Adrenal gland (tissue), 12 donors: ENCODE measurements around the gene GATAD2A. TPM values are rescaled to one million over a fixed set of nuclear protein-coding genes. Genes with fewer than 3 reads are reported as not detected.

ENCODE experiments used
- DNase-seq, 7 donors: peaks; one replicate each; pipeline ENCODE4 v3.0.0-alpha.2; 2019 to 2020
- H3K27ac ChIP-seq, 5 donors: fragments of 200-600 bp; sonication (generic) in 4 of 5; 1 replicate in 3 of 5; 2 replicates in 2 of 5; pipeline versions ENCODE4 v1.5.1 to v1.8.0; 2016 to 2020; ENCODE audit warnings: mild to moderate bottlenecking in 1 of 5
- H3K27me3 ChIP-seq: fragments of 200-600 bp; 2 replicates; pipeline ENCODE4 v1.8.0; 2021
- H3K36me3 ChIP-seq, 2 donors: fragments of 200-600 bp; replicated peaks in 1 of 2; 1 replicate in 1 of 2; 2 replicates in 1 of 2; pipeline versions ENCODE4 v1.5.1 to v1.8.0; 2018 to 2022
- H3K4me1 ChIP-seq, 2 donors: fragments of 200-600 bp; replicated peaks in 1 of 2; 1 replicate in 1 of 2; 2 replicates in 1 of 2; pipeline versions ENCODE4 v1.5.1 to v1.8.0; 2018 to 2021
- H3K4me3 ChIP-seq, 4 donors: fragments of 200-600 bp; sonication (generic) in 3 of 4; one replicate each; pipeline ENCODE4 v1.5.1; 2016 to 2018
- H3K9me3 ChIP-seq, 3 donors: fragments of 200-600 bp; sonication (generic) in 1 of 3; replicated peaks in 1 of 3; 1 replicate in 2 of 3; 2 replicates in 1 of 3; pipeline versions ENCODE4 v1.5.1 to v1.8.0; 2016 to 2021
- POLR2A ChIP-seq, 2 donors: fragments of 450-650 bp; IDR thresholded peaks; one replicate each; pipeline ENCODE4 v1.6.1; 2017; ENCODE audit warnings: antibody characterized with exemption in 2 of 2, mild to moderate bottlenecking in 2 of 2, moderate library complexity in 1 of 2
- WGBS, 4 donors: extraction: QIAGEN DNeasy Blood & Tissue Kit in 2 of 4; methylation state at CpG; one replicate each; pipeline versions ENCODE4 v1.1.5 to v1.1.7; 2013 to 2017; 5-methylcytosine and 5-hydroxymethylcytosine counted together
- intact Hi-C, 2 donors: fragments of 100-400 bp; cut with DNase I; formaldehyde crosslinking; loops; one replicate each; pipeline versions ENCODE4 v1.14.1 to v1.15.0; 2022 to 2023
- polyA plus RNA-seq, 3 donors: library from polyadenylated mRNA; stranded (reverse); fragments of 200-250 nt in 2 of 3; fragments of 350-450 nt in 1 of 3; fragmentation: Illumina TruSeq in 1 of 3; extraction: RNeasy Lipid Tissue Mini Kit (QIAGEN cat#74804) in 1 of 3; gene quantifications; one replicate each; pipeline ENCODE4 v1.2.3, GENCODE V29; 2013 to 2014
- total RNA-seq, 9 donors: library from RNA; depleted of rRNA in 4 of 9; stranded (reverse); fragments of >200 nt in 4 of 9; fragments of 120-200 nt in 1 of 9; fragmentation: NEBNext Ultra II Directional in 1 of 9; extraction: Animal tissue kit (Norgen Biotek cat#: 25700) in 1 of 9; gene quantifications; one replicate each; pipeline versions ENCODE4 v1.1.0 to v1.2.4, GENCODE V29; 2013 to 2023
- TF ChIP-seq, protein P1 (sequence below), 6 experiments: fragments of 450-650 bp in 4 of 6; fragments of 200-600 bp in 2 of 6; sonication (generic) in 1 of 6; IDR thresholded peaks; 1 replicate in 5 of 6; 2 replicates in 1 of 6; pipeline versions ENCODE4 v1.5.1 to v1.8.0; 2016 to 2021; ENCODE audit warnings: antibody characterized with exemption in 6 of 6, mild to moderate bottlenecking in 2 of 6, moderate library complexity in 1 of 6
- donor health status: healthy with polysubstance abuse.
- donor health status: Bipolar disorder and iron deficiency.
- donor health status: DM: yes; HTN: yes; CAD: no.
- donor health status: DM: no; HTN: no; CAD: no.
- donor health status: DM: no; HTN: no; CAD: no.
- donor health status: DM: yes; HTN: yes; CAD: no.

GATAD2A gene
- total and polyA plus RNA-seq, 12 donors, result 17.0 to 125 (median 61.9) TPM

DNA sequence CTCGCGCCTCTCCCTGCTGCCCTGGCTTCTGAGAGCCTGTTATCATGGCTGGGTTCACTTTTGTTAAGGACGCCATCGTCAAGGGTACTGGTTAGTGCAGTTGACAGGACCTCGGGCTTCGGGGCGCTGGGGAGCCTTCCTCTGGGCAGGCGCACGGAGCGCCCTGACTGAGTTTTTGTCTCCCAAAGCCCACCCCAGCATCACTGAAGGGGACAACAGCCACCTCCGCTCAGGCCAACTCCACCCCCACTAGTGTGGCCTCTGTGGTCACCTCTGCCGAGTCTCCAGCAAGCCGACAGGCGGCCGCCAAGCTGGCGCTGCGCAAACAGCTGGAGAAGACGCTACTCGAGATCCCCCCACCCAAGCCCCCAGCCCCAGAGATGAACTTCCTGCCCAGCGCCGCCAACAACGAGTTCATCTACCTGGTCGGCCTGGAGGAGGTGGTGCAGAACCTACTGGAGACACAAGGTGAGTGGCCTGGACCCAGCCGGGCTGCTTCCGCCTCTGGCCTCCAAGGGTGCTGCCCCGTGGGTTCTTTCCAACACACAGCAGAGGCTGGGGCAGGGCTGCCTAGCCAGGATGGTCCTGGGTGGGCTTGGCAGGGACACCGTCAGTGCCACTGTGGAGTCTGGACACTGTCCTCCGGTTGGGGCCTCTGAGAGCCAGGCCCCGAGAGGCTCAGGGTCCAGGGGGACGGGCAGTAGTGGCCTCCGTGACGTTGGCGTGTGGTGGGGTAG is 92.9 kb downstream of the GATAD2A start:
- intact Hi-C loops, result no loop called here
- TF ChIP-seq, protein P1, sequence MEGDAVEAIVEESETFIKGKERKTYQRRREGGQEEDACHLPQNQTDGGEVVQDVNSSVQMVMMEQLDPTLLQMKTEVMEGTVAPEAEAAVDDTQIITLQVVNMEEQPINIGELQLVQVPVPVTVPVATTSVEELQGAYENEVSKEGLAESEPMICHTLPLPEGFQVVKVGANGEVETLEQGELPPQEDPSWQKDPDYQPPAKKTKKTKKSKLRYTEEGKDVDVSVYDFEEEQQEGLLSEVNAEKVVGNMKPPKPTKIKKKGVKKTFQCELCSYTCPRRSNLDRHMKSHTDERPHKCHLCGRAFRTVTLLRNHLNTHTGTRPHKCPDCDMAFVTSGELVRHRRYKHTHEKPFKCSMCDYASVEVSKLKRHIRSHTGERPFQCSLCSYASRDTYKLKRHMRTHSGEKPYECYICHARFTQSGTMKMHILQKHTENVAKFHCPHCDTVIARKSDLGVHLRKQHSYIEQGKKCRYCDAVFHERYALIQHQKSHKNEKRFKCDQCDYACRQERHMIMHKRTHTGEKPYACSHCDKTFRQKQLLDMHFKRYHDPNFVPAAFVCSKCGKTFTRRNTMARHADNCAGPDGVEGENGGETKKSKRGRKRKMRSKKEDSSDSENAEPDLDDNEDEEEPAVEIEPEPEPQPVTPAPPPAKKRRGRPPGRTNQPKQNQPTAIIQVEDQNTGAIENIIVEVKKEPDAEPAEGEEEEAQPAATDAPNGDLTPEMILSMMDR (IDR thresholded peaks at IDR 0.05), result no peak
- TF ChIP-seq POLR2A (IDR thresholded peaks at IDR 0.05), result no peak
- 91 to 94% (median 92%) methylated on average over 18 to 33 of the region's 33 CpGs for WGBS, 4 donors

DNA sequence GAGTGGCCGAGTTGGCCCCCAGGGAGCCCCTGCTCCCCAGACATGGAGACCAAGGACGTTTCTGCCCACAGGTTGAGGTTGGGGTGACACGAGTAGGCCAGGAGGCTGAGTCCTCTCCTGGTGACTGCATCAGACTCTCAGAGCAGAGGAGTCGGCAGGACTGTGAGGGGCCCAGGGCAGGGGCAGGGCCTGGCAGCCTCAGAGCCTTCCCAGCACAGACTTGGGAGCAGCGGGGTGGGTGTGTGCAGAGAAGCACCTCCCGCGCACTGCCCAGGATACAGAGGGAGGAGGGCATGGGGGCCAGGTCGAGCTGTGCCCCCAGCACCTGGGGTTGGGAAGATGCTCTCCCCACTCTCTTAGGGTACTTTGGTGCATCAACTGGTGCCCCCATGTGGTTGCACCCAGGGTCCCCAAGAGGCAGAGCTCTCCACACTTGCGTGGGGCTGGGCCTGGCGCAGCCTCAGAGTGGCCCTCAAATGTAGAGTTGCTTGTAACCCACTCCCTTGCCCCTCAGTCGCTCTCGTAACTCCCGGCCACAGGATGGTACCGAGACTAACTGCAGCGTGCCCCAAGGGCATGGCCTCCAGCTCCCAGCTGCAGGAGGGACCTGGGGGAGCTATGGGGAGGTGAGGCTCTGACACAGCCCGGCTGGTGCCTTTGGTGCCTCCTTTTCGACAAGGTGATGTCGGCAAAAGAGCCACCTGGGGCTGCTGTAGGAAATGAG is 94.0 kb downstream of the GATAD2A start:
- Histone ChIP-seq H3K36me3 (peaks cover 0 to 83% of the 10 kb centered on the region in 2 donors), H3K4me1 (no peaks in the 10 kb centered on the region), H3K4me3 (no peak overlapping the region), H3K27me3 (no peaks in the 10 kb centered on the region), H3K9me3 (no peaks in the 10 kb centered on the region), H3K27ac (no peak overlapping the region)
- 78 to 94% (median 82%) methylated on average over 7 to 18 of the region's 18 CpGs for WGBS, 4 donors
- TF ChIP-seq, protein P1 (IDR thresholded peaks at IDR 0.05), result no peak
- TF ChIP-seq POLR2A (IDR thresholded peaks at IDR 0.05), result no peak
- no peak for DNase-seq
- intact Hi-C loops, result no loop called here

More for the DNA sequence above, 92.9 kb downstream of the GATAD2A start:
- Histone ChIP-seq H3K27ac (no peak overlapping the region), H3K27me3 (no peaks in the 10 kb centered on the region), H3K4me3 (no peak overlapping the region), H3K36me3 (peaks cover 0 to 92% of the 10 kb centered on the region in 2 donors), H3K9me3 (no peaks in the 10 kb centered on the region), H3K4me1 (no peaks in the 10 kb centered on the region)
- no peak for DNase-seq

DNA sequence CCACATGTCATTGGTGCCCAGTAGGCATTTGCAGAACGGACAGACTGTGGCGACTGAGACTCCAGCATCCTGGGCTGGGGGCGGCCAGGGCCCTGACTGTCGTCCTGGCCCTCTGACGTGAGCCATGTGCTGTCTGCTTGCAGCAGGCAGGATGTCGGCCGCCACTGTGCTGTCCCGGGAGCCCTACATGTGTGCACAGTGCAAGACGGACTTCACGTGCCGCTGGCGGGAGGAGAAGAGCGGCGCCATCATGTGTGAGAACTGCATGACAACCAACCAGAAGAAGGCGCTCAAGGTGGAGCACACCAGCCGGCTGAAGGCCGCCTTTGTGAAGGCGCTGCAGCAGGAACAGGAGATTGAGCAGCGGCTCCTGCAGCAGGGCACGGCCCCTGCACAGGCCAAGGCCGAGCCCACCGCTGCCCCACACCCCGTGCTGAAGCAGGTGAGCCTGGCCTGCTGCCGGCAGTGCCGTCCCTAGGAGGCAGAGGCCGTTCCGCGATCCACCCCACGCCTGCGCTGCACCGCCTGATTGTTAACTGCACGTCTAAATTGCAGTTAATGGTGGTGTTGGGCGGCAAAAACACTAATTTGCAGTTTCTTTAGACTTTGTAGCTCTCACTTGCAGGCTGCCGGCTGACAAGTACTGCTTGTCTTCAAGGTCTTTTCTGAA is 95.6 kb downstream of the GATAD2A start:
- Histone ChIP-seq H3K27ac (no peak overlapping the region), H3K4me1 (no peaks in the 10 kb centered on the region), H3K27me3 (no peaks in the 10 kb centered on the region), H3K4me3 (no peak overlapping the region), H3K9me3 (no peaks in the 10 kb centered on the region), H3K36me3 (peaks cover 0 to 81% of the 10 kb centered on the region in 2 donors)
- intact Hi-C loops, result no loop called here
- DNase-seq, result no peak
- WGBS, 4 donors, result 88 to 94% (median 91%) methylated on average over 27 to 34 of the region's 34 CpGs
- TF ChIP-seq, protein P1 (IDR thresholded peaks at IDR 0.05), result no peak
- no peak for TF ChIP-seq POLR2A (IDR thresholded peaks at IDR 0.05)

DNA sequence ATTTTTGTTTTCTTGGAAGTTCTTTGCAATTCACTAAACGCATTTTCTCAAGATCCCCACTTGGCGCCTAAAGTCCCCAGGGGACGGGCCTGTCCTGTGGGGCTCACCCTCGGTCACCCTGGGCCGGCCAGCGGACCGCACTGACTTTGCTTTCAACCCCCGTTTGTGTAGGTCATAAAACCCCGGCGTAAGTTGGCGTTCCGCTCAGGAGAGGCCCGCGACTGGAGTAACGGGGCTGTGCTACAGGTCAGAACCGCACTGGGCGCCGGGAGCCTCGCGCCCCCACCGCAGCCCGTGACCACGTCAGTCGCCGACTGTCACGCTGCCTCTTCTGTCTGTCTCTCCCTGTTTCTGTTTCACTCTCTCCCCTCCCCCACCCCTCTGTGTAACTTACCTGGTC is 96.3 kb downstream of the GATAD2A start:
- H3K9me3 ChIP-seq, result no peaks in the 10 kb centered on the region
- DNase-seq, result no peak
- no peaks in the 10 kb centered on the region for H3K4me1 ChIP-seq
- H3K27me3 ChIP-seq, result no peaks in the 10 kb centered on the region
- no peak overlapping the region for H3K4me3 ChIP-seq
- H3K27ac ChIP-seq, result no peak overlapping the region
- 94 to 98% (median 96%) methylated on average over 22 to 26 of the region's 26 CpGs for WGBS, 4 donors
- H3K36me3 ChIP-seq, result peaks cover 0 to 81% of the 10 kb centered on the region in 2 donors
- TF ChIP-seq, protein P1 (IDR thresholded peaks at IDR 0.05), result no peak
- TF ChIP-seq POLR2A (IDR thresholded peaks at IDR 0.05), result no peak
- intact Hi-C loops, result no loop called here
